ENCODE data around the gene PSME2. TPM values are rescaled to one million over a fixed set of nuclear protein-coding genes. Genes with fewer than 3 reads are reported as not detected.

The PSME2 gene
- total and polyA plus RNA-seq, 2 experiments from 2014 or later = 54.0 to 259 TPM

DNA sequence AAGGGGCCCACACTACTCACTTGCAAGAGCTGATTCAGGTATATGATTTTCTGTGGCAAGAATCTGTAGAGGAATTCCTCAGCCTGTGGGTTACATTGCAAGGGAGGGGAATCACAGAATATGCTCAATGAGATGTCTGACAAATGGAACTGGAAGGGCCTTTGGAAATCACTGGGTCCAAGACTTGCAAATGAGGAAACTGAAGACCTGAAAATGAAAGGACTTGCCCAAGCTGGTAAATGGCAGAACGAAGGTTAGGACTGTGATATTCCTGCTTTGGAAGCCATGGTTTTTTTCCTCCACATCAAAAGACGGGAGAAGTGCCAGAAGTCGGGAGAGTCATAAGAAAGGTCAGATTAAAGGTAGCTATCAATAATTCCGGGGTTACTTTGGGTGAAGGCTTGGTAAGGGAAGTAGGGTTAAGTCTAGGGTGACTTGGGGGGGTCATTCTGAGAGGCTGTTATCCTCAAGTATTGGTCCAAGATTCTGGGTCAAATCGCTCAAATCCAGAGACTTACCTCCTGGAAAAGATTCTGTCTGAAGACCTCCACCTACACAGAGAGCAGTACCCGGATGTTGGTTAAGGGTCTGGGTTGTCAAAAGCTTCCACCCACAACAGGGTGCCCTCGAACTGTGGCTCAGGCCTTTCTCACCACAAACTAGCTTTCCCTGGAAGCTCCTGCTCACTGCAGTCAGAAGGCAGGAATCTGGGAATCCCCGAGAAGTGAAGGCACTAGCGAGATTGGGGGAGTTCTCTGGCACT is 539 bp downstream of the PSME2 start:
- no peaks in the 10 kb centered on the region for H3K9me2 ChIP-seq (ENCODE audit: insufficient read depth)
- peaks cover 17% of the 10 kb centered on the region for H3K27me3 Mint-ChIP-seq (ENCODE audit: insufficient read depth, low read depth, poor library complexity)
- DNase-seq (ENCODE audit: low spot score) (no peak), ATAC-seq (no peak)
- TF ChIP-seq STAT1 (IDR thresholded peaks at IDR 0.05; ENCODE audit: unreplicated experiment) (no peak), EZH2 (IDR thresholded peaks at IDR 0.05; ENCODE audit: low read depth, unreplicated experiment) (no peak), CREB1 (CRISPR knock-in tag; IDR thresholded peaks at IDR 0.05; ENCODE audit: low read depth) (no peak), ZNF114 (CRISPR knock-in tag; IDR thresholded peaks at IDR 0.05) (no peak)
- peak overlapping the region; percentile 81 for H3K27ac Mint-ChIP-seq
- H3K27me3 ChIP-seq (ENCODE audit: insufficient read depth) = no peaks in the 10 kb centered on the region
- peak overlapping the region; percentile 97 for H2AFZ ChIP-seq
- peaks cover 18% of the 10 kb centered on the region for H3K4me1 ChIP-seq (ENCODE audit: insufficient read depth)
- H3K4me3 ChIP-seq = peak overlapping the region; percentile 70
- peaks cover 53% of the 10 kb centered on the region for H3K36me3 Mint-ChIP-seq (ENCODE audit: low read depth)
- H3K4me2 ChIP-seq = peak overlapping the region; percentile 95
- peak overlapping the region; percentile 99 for H3K4me3 Mint-ChIP-seq
- H3K9me3 Mint-ChIP-seq = no peaks in the 10 kb centered on the region
- peaks cover 22% of the 10 kb centered on the region for H3K36me3 ChIP-seq (ENCODE audit: insufficient read depth)
- H3K79me2 ChIP-seq (replicated peaks; ENCODE audit: insufficient read depth) = peaks cover 38% of the 10 kb centered on the region
- H4K20me1 ChIP-seq (replicated peaks; ENCODE audit: insufficient read depth) = peaks cover 7% of the 10 kb centered on the region; the same call in 1 of the 2 replicates
- H3K27ac ChIP-seq (ENCODE audit: low read depth) = 0 out of 2 replicates have a peak overlapping the region, but pooled peaks have one; percentile 39
- H3K4me1 Mint-ChIP-seq = peaks cover 23% of the 10 kb centered on the region
- H3F3A ChIP-seq (replicated peaks; ENCODE audit: low read depth) = peaks cover 14% of the 10 kb centered on the region

DNA sequence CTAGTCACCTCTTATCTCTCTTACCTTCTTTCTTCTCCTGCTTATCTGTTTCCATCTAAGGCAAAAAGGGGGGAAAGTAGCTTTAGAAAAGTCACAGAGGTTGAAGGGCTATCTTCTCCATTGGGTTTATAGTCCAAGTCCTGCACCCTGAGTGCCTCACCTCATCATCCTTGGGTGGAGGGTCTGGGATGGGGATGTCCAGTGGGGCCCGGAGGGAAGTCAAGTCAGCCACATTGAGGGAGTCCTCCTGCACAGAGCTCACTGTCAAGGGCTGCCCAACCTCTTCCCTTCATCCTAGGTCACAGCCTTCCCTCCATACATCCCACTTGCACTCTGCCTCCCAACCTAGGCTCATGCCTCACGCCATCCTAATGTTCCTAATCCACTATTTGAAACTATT is 1.2 kb downstream of the PSME2 start:
- peaks cover 44% of the 10 kb centered on the region for H3K79me2 ChIP-seq (replicated peaks; ENCODE audit: insufficient read depth)
- H3K36me3 Mint-ChIP-seq (ENCODE audit: low read depth) = peaks cover 49% of the 10 kb centered on the region
- peak overlapping the region; percentile 99; the same call in 2 of the 3 replicates for H3K4me3 Mint-ChIP-seq
- H3K27me3 ChIP-seq (ENCODE audit: insufficient read depth) = no peaks in the 10 kb centered on the region
- H3K9me3 Mint-ChIP-seq = no peaks in the 10 kb centered on the region
- peaks cover 23% of the 10 kb centered on the region for H3K27me3 Mint-ChIP-seq (ENCODE audit: insufficient read depth, low read depth, poor library complexity)
- peak overlapping the region; percentile 95 for H3K4me2 ChIP-seq
- no peak overlapping the region for H2AFZ ChIP-seq
- H4K20me1 ChIP-seq (replicated peaks; ENCODE audit: insufficient read depth) = peaks cover 7% of the 10 kb centered on the region; the same call in 1 of the 2 replicates
- peaks cover 14% of the 10 kb centered on the region for H3F3A ChIP-seq (replicated peaks; ENCODE audit: low read depth)
- H3K27ac ChIP-seq (ENCODE audit: low read depth) = no peak overlapping the region
- no peak for ATAC-seq
- H3K9me2 ChIP-seq (ENCODE audit: insufficient read depth) = no peaks in the 10 kb centered on the region
- no peak for DNase-seq (ENCODE audit: low spot score)
- H3K4me3 ChIP-seq = peak overlapping the region; percentile 70; the same call in 1 of the 2 replicates
- peaks cover 20% of the 10 kb centered on the region for H3K36me3 ChIP-seq (ENCODE audit: insufficient read depth)
- no peak overlapping the region for H3K27ac Mint-ChIP-seq
- H3K4me1 ChIP-seq (ENCODE audit: insufficient read depth) = peaks cover 18% of the 10 kb centered on the region
- H3K4me1 Mint-ChIP-seq = peaks cover 23% of the 10 kb centered on the region
- TF ChIP-seq, protein P1, sequence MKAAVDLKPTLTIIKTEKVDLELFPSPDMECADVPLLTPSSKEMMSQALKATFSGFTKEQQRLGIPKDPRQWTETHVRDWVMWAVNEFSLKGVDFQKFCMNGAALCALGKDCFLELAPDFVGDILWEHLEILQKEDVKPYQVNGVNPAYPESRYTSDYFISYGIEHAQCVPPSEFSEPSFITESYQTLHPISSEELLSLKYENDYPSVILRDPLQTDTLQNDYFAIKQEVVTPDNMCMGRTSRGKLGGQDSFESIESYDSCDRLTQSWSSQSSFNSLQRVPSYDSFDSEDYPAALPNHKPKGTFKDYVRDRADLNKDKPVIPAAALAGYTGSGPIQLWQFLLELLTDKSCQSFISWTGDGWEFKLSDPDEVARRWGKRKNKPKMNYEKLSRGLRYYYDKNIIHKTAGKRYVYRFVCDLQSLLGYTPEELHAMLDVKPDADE (IDR thresholded peaks at IDR 0.05) = no peak
- no peak for TF ChIP-seq EZH2 (IDR thresholded peaks at IDR 0.05; ENCODE audit: low read depth, unreplicated experiment)
- TF ChIP-seq STAT1 (IDR thresholded peaks at IDR 0.05; ENCODE audit: unreplicated experiment) = no peak
- TF ChIP-seq JUNB (IDR thresholded peaks at IDR 0.05; ENCODE audit: unreplicated experiment) = no peak
- no peak for TF ChIP-seq ZNF331 (CRISPR knock-in tag; IDR thresholded peaks at IDR 0.05; ENCODE audit: low read depth)
- no peak for TF ChIP-seq ZNF114 (CRISPR knock-in tag; IDR thresholded peaks at IDR 0.05)
- TF ChIP-seq NANOG (IDR thresholded peaks at IDR 0.05; ENCODE audit: borderline replicate concordance) = no peak
- TF ChIP-seq CREB1 (CRISPR knock-in tag; IDR thresholded peaks at IDR 0.05; ENCODE audit: low read depth) = no peak
- no peak for TF ChIP-seq POLR2AphosphoS5 (IDR thresholded peaks at IDR 0.05; ENCODE audit: low read depth)
- TF ChIP-seq, protein P2, sequence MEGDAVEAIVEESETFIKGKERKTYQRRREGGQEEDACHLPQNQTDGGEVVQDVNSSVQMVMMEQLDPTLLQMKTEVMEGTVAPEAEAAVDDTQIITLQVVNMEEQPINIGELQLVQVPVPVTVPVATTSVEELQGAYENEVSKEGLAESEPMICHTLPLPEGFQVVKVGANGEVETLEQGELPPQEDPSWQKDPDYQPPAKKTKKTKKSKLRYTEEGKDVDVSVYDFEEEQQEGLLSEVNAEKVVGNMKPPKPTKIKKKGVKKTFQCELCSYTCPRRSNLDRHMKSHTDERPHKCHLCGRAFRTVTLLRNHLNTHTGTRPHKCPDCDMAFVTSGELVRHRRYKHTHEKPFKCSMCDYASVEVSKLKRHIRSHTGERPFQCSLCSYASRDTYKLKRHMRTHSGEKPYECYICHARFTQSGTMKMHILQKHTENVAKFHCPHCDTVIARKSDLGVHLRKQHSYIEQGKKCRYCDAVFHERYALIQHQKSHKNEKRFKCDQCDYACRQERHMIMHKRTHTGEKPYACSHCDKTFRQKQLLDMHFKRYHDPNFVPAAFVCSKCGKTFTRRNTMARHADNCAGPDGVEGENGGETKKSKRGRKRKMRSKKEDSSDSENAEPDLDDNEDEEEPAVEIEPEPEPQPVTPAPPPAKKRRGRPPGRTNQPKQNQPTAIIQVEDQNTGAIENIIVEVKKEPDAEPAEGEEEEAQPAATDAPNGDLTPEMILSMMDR (conservative IDR thresholded peaks at IDR 0.05; ENCODE audit: low read depth in 2 of 2) = no peak
- TF ChIP-seq, protein P3, sequence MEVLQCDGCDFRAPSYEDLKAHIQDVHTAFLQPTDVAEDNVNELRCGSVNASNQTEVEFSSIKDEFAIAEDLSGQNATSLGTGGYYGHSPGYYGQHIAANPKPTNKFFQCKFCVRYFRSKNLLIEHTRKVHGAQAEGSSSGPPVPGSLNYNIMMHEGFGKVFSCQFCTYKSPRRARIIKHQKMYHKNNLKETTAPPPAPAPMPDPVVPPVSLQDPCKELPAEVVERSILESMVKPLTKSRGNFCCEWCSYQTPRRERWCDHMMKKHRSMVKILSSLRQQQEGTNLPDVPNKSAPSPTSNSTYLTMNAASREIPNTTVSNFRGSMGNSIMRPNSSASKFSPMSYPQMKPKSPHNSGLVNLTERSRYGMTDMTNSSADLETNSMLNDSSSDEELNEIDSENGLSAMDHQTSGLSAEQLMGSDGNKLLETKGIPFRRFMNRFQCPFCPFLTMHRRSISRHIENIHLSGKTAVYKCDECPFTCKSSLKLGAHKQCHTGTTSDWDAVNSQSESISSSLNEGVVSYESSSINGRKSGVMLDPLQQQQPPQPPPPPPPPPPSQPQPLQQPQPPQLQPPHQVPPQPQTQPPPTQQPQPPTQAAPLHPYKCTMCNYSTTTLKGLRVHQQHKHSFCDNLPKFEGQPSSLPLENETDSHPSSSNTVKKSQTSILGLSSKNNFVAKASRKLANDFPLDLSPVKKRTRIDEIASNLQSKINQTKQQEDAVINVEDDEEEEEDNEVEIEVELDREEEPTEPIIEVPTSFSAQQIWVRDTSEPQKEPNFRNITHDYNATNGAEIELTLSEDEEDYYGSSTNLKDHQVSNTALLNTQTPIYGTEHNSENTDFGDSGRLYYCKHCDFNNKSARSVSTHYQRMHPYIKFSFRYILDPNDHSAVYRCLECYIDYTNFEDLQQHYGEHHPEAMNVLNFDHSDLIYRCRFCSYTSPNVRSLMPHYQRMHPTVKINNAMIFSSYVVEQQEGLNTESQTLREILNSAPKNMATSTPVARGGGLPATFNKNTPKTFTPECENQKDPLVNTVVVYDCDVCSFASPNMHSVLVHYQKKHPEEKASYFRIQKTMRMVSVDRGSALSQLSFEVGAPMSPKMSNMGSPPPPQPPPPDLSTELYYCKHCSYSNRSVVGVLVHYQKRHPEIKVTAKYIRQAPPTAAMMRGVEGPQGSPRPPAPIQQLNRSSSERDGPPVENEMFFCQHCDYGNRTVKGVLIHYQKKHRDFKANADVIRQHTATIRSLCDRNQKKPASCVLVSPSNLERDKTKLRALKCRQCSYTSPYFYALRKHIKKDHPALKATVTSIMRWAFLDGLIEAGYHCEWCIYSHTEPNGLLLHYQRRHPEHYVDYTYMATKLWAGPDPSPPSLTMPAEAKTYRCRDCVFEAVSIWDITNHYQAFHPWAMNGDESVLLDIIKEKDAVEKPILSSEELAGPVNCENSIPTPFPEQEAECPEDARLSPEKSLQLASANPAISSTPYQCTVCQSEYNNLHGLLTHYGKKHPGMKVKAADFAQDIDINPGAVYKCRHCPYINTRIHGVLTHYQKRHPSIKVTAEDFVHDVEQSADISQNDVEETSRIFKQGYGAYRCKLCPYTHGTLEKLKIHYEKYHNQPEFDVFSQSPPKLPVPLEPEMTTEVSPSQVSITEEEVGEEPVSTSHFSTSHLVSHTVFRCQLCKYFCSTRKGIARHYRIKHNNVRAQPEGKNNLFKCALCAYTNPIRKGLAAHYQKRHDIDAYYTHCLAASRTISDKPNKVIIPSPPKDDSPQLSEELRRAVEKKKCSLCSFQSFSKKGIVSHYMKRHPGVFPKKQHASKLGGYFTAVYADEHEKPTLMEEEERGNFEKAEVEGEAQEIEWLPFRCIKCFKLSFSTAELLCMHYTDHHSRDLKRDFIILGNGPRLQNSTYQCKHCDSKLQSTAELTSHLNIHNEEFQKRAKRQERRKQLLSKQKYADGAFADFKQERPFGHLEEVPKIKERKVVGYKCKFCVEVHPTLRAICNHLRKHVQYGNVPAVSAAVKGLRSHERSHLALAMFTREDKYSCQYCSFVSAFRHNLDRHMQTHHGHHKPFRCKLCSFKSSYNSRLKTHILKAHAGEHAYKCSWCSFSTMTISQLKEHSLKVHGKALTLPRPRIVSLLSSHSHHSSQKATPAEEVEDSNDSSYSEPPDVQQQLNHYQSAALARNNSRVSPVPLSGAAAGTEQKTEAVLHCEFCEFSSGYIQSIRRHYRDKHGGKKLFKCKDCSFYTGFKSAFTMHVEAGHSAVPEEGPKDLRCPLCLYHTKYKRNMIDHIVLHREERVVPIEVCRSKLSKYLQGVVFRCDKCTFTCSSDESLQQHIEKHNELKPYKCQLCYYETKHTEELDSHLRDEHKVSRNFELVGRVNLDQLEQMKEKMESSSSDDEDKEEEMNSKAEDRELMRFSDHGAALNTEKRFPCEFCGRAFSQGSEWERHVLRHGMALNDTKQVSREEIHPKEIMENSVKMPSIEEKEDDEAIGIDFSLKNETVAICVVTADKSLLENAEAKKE (CRISPR knock-in tag; IDR thresholded peaks at IDR 0.05) = no peak
